ENCODE measurements around the gene RASL11A.
"Not testable (repeated sequence)": the region's sequence is repeated elsewhere in the genome, so short reads cannot be mapped to it uniquely, and the experiment has no call there.

Gene RASL11A

GRCh38 chr13:27302643-27303262, 32.1 kb downstream of the RASL11A start:
- DNase-seq = no peak

- DNase-seq = no peak
These were observed 33.5 kb downstream of the RASL11A start for GRCh38 chr13:27304099-27304498.

DNA sequence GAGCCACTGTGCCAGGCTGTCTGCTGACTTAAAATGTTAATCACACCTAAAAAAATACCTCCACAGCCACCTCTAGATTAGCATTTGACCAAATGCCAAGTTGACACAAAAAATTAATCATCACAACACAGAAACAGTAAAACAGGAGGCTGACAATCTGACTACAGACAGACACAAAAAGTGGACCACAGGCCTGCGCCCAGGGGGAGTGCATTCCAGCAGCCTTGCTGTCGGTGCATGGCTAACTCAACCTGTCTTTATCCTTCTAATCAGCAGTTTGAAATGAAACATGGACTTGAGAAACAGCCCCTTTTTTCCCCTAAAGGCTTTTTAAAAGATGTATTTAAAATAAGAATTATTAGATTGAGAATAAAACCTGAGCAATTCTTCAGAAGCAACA, 34.0 kb downstream of the RASL11A start:
- no peak for DNase-seq

- DNase-seq = no peak
These were observed 35.7 kb downstream of the RASL11A start for GRCh38 chr13:27306364-27306763.

DNA sequence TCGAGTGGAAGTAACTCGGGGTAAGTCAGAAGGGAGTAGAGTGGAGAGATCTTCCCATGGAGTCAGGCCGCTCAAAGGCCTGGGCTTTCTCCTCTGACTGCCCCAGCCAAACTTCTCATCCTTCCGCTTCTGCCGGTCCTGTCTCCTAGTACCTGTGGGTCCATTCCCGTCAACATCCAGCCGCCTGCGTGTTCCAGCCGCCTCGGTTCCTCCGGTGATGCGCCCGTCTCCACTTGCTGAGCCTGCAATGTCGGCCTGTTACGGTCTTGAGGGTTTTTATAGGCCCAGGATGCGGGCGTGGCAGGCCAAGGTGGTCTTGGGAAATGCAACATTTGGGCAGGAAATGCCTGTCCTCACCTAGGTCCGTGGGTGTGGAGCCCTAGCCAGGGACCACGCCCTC, 38.3 kb downstream of the RASL11A start:
- DNase-seq = no peak

DNA sequence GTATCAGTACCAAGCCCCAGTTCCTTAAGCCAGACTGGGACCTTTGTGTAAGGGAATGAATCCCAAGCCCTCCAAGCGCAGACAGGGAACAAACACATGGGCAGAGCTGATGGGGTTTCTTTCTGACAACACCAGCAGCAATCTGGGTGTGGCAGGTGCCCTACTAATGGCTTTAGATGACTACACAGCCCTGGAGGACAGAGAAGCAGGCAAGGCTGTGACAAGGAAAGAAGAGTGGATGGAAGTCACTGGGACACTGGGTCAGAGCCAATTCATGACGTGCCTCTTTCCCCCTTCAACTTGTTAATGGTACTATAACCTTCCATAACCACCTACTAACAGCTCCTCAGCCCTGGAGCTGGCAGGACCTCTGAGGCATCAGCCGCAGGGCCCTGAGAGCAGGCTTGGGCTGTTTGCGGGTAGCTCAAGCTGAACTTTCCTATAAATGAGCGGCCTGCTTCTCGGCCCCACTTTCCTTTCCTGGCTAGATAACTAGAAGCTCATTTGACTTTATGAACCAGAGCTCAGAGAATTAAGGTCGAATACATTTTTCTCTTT, 38.9 kb downstream of the RASL11A start:
- no peak for DNase-seq

GRCh38 chr13:27309967-27310598, 39.5 kb downstream of the RASL11A start:
- DNase-seq = no peak

- no peak for DNase-seq
These were observed 40.3 kb downstream of the RASL11A start for GRCh38 chr13:27310946-27311345.

- DNase-seq = no peak
These were observed 41.0 kb downstream of the RASL11A start for GRCh38 chr13:27311518-27312210.

DNA sequence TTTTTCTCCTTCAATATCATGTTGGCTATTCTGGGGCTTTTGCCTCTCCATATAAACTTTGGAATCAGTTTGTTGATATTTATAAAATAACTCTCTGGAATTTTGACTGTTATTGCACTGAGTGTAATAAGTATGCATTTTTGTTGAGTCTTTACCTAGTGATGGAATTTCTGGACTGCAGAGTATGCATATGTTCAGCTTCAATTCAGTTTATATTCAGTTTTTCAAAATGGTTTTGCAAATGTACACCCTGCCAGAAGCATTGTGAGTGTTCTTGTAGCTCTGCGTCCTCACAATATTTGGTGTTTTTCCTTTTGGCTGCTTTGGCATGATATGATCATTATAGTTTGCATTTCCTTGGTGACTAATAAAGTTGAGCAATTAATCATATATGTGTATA, 43.1 kb downstream of the RASL11A start:
- DNase-seq = no peak

DNA sequence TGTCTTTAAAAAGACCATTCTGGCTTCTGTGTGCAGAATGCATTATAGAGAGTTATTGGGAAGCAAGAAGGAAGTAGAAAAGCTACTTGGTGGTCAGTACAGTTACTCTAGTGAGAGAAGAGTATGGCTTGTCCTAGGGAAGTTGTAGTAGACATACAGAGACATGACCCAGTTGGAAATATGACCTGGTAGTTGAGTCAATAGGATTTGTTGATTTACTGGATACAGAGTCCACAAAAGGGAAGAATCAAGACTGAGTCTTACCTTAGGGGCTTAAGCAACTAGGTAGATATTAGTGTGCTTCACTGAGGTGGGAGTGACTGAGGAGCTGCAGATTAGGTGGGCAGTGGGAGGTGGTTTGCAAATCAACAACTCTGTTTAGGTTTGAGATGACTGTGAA, 48.8 kb downstream of the RASL11A start:
- no peak for DNase-seq

GRCh38 chr13:27321468-27322431, 51.1 kb downstream of the RASL11A start:
- no peak for DNase-seq

GRCh38 chr13:27322443-27322842, 51.8 kb downstream of the RASL11A start:
- not testable (repeated sequence) for DNase-seq
